Measurements from ENCODE around the gene NAA80.

GRCh38 chr3:50267280-50267913 lies 31.8 kb downstream of the NAA80 start:
- no peak for TF ChIP-seq CTCF (IDR thresholded peaks at IDR 0.05)
- no peak for TF ChIP-seq POLR2A (IDR thresholded peaks at IDR 0.05)

Measured in lower leg skin (tissue), 3 donors.